Activated effector memory CD4-positive, alpha-beta T cell treated with anti-CD3 and anti-CD28 coated beads, Interleukin-2, amount 50 U/mL, for 16 hours (primary cell): ENCODE data around the gene MEOX2.

Source experiments
- DNase-seq: peaks from one replicate; pipeline ENCODE4 v3.0.0-alpha.2; 2020

Gene MEOX2

DNA sequence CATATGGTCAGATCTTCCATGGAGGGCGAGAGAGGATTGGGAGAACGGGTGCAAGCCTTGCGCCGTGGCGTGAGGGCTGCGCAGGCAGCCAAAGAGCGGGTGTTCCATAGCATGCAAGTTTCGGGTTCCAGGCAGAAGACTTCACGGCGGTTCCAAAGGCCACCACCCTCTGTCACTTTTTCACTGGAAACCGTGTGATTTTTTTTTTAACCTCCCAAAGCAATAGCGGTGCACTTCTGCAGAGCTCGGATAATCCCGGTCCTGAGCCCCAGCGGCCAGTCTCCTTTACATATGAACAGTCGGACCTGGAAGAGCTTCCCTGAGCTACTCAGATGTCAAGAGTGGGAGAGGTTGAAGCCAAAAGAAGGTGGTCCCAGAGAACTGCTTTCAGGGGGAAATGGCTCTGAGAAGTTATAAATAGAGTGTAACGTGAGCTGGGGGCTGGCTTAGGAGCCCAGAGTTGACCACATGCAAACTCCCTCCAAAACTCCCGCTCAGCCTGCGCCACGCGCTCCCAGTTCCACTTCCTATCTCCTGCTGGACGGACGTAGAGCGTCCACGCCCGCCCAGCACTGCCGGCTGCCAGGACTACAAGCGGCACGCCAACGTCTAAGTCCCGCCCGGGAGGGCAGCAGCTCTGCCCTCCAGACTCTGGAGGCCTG lies at the start of gene MEOX2:
Gene MEOX2 (minus strand): TSS at position 389 of the 662 bp plus-strand sequence. CDS start 281 bp downstream, at position 108.
- DNase-seq = no peak

DNA sequence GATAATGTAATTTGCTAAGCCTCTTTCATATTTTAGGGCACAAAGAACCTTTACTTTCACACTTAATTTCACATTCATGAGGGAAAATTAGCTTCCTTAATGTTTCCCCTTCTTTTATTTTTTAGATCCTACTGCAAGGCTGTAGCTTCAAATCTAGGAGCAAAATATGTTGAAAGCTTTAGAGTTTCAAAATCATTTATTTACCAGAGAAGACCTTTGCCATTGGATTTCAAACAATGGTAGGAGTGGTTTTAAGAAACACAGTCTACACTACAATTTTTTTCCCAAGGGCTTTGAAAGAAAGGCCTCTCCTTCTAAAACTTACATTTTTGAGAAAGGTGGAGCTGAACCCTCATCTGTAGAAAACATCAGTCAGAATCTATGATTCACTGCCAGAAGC lies 43.3 kb upstream of the MEOX2 start:
- no peak for DNase-seq

DNA sequence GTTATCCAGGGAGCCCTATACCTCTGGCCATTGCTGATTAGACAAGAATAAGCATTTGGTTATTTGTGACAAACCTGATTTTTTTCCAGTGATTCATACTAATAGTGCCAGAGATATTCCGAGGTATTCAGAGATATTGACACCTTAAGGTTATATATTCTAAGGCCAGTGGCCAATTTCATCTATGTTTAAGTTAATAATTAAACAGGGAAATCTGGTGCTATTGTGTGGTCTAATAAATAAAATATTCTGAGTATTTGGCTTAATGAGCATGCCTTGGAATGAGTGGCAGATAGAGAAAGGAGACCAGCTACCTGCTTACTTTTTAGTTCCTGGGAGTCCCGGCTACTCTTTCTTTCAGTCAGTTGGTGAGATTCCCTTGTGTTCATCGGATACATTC lies 38.6 kb upstream of the MEOX2 start:
- DNase-seq = no peak

DNA sequence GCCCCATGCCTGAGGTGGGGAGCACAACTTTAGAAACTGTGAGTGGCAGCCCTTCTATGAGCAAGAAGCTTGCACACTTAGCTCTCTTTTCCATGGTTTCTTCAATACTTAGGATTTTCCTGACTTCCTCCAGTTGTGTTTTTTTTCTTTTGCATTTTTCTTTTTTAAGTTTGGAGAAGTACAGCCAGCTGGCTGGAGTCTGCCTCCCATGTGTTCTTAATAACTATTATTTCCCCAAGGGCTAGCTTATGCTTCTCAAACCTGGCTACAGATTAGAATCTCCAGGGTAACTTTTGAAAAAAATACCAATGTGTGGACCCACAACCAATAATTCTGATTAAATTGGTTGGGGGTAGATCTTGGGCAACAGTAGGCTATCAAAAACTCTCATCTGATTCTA lies 37.4 kb upstream of the MEOX2 start:
- DNase-seq = no peak

DNA sequence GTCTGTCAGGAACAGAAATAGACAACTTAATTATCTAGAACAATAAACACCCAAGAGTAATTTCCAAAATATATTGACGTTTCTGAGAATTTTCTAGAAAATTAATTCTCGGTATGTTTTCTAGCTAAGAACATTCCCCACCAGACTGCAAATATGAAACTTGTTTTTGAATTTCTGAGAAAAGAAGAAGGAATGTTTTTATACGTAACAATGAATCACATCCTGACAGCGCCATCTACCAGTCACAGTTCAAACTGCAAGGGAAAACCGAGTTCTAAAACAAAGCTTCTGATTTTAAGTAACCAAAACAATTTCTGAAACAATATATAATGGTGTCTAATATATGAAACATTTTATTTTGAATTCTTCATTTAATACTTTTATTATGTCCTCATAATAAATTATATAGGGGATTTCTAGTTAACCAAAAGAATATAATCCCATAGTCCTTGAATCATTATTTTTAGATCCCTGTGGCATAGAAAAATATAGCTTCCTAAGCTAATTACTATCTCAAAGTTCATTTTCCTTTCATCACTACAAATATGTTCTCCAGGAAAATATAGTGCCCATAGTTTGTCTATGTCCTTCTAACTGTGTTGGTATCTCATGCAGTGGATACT lies 34.5 kb upstream of the MEOX2 start:
- no peak for DNase-seq

DNA sequence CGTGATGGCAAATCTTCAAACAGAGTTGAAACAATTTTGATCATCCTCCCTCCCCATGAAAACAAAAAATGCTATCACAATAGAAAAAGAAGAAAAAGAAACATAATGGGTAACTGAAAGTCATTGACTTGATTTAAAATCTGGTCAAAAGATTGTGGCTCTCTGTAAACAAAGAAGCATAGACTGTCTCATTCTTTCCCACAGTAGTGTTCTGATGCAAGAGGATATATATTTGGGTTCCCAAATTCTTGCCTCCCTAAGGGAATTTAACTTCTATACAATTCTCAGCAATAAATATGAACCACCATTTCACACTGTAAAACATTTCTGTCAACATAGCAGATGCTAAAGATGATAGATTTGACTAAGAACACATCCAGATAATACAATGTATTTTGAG lies 32.8 kb upstream of the MEOX2 start:
- DNase-seq = no peak

DNA sequence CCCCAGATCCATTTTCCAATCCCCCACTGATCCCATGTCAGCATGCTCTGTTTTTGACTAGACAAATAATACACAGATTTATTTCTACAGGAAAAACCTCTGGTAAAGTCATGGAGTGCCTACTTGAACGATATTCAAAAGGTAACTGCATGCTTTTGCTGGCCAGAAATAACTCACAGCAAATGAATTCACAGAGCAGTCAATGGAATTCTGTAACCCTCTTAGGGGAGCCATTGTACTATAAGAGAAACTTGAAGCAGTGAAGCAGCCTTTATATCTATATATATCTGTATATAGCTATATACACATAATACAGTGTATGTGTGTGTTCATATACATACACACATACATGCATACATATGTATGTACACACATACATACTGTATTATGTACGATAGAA lies 29.0 kb upstream of the MEOX2 start:
- no peak for DNase-seq

DNA sequence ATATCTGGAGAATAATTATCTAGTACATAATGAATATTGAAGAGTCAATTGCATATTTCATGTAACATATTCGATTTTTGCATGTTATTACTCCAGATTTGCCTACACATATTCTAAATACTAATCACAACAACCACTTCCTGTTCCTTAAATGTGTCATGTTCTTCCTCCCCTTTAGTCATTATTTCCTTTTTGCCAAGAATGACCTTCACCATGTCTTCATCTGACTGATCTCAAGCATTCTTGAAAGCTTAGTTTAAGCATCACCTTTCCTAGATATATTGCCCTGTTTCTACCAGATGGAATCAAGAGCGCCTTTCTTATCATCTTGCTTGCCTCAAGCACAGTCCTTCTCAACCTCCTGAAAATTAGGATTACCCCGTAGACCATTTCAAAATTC lies 23.5 kb upstream of the MEOX2 start:
- no peak for DNase-seq

DNA sequence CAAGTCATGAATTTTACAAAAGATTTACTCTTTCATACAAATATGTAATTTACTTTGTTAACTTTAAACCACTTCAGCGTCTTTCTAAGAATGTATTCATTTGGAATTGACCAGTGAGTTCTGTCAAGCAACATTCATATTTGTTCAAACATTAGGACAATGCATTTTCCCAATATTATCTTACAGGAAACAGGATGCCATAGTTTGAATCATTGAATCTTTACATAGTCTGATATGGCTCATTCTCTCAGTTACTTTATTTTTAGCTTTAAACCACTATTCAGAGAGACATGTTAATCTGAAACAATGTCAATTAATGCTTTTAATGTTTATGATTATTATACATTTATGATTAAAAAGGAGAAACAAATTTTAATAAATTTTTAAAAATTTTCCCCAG lies 21.1 kb upstream of the MEOX2 start:
- no peak for DNase-seq

DNA sequence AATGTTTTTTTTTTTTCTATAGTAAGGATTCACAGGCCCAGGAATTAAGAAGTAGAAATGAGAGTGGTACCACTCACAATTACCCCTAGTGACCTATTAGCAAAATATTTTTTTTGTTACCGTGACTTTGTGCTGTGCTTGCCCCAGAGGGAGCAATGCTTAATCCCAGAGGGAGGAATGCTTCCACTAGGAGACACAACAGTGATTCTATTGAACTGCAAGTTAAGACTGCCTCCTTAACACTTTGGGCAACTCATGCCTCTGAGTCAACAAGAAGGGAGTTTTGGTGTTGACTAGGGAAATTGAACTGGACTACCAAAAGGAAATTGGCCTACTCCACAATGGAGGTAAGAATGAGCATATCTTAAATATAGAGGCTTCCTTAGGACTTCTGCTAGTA lies 17.2 kb upstream of the MEOX2 start:
- no peak for DNase-seq

DNA sequence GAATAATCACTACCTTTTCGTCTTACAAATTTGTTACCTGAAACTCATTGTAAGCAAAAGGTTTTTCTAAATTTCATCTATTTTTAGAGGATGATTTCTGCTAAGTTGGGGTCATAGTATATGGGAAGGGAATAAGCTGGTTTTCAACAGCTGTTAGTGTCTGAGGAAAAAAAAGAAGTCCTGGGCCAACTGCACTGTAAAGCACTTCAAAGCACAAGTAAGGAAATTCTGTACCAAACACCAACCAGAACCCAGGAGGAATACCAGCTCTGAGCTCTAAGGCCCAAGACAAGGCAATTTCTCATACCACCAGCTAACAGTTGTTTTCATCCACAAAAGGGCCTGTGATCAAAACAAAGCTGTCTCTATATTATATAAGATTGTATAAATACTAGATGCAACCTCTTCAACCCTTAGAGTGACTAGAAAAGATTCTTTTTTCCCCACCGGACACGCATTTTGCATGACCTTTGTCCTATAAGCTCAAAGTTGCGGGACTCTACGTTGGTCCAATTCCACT lies 6.1 kb upstream of the MEOX2 start:
- no peak for DNase-seq

DNA sequence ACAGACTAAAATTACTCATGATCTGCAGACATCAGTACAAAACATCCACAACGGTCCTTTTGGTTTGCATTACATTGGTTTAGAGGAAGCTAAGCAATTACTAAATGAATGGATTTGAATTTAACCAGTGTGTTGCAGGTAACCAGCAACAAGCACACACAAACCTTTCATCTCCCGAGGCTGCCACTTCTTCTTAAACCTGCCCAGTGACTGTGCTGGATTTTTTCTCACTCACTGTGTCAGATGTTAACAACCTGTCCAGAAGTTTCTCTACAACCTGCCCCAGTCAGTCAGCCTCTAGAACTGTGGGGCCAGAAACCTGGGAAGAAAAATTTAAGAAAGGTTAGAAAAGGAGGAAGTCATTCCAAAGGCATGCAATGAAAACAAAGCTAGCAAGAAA lies 2.4 kb upstream of the MEOX2 start:
- DNase-seq = no peak

DNA sequence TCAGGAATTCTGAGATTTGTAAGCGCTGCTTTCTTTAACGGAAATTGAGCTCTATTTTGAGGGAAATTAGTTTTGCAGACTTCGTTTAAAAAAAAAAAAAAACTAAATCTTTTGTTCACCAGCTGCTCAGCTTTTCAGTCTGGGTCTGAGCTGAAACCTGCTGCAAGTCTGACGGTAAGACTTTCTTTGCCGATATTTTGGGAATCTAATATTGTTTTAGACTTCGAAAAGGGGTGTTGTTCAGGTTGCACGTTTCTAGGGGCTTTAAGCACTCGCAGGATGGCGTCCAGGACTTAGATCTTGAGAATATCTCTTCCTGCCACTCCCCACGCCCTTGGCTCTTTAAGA lies 1.8 kb upstream of the MEOX2 start:
- no peak for DNase-seq

DNA sequence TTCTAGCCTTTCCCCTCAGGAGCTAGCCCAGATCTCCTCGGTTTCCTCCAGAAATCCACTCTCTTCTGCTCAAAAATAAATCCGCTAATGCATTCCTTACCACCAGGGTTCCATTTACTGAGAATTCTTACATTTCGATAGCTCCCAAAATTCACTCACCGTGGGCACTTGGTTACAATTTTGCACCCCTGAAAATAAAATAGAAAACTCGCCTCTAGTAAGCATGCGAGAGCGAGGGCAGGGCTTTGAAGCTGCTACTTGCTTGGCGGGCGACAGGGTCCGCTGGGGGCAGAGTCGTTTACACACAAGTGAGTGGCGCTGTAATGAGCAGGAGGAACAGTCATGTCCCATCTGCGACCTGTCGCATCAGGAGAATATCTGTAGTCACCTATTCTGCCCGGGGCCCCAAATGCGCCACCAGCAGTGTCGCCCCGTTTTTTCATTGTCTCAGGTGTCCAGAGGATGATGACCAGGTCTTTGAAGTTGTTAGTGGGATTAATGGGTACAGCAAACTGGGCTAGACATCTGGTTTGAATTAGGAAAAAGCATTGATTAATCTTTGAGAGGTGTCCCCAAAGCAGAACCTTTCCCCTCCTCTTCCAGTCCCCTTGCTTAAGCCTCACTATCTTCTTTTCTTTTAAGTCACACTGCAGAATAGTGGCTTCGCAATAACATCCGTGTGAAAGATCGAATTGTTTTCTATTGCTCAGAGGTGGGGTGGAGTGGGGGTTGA lies 1.2 kb upstream of the MEOX2 start:
- DNase-seq = no peak

DNA sequence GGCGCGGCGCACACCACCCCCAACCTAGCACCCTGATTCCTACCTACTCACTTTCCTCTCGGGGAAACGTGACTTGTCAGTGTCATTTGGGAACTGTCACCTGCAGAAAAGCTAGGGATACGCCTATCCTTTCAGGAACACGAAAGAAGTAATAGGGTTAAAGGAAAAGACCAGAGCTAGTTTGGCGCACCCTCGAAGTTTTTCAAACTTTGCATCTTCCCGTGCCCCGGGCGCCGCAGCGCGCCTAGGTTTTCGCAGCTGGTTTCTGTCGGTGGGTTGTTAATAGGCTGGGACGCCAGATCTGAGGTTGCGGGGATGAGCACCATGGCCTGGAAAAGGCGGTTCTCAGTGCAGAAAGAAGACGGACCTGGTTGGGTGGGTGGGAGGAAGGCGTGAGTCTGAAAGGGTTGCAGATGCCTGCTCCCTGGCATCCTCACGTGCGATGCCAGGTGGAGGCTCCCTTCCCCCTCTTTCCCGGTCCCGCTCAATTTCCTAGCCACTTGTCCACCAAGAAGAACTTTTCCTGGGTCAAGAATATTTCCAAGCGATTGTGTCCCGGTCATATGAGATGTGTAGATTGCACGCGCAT lies 568 bp upstream of the MEOX2 start:
- no peak for DNase-seq

DNA sequence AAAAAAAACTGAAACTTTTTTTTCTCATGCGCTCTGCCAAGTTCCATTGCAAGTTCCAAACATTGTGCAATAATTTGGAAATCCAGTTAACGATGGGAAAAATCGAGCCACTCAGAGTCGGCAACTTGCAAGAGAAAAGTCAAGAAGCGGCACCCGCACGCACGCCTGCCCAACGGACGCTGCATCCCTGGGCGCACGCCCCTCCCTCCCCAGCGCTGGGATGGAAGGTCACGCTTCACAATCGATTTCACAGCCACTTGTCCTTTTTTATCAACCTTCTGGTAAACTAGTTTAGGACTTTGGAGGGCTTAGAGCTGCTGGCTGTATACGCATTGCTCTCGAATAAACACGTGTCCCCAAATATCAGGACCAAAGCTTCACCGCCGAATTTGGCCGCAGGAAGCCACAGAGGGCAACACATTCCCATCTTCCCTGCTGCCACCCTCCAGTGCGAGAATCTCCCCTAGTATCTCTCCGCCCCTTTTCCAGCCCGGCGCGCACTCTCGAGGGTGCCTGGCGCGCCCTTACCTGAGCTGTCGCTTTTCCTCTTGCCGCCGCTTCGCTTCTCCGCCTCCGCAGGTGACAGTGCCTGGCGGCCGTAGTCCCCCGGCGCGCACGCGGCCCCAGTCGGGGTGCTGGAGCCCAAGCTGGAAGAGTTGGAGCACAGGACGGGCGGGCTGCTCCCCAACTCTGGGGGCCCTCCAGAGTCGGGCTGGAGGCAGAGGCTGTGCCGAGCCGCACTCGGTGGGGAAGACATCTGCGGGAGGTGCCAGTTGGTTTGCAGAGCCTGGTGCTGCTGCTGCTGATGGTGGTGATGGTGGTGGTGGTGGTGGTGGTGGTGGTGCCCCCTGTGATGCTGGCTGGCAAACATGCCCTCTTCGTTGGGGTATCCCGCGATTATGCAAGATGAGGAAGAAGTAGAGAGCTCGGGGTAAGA lies 857 bp downstream of the MEOX2 start:
- no peak for DNase-seq

DNA sequence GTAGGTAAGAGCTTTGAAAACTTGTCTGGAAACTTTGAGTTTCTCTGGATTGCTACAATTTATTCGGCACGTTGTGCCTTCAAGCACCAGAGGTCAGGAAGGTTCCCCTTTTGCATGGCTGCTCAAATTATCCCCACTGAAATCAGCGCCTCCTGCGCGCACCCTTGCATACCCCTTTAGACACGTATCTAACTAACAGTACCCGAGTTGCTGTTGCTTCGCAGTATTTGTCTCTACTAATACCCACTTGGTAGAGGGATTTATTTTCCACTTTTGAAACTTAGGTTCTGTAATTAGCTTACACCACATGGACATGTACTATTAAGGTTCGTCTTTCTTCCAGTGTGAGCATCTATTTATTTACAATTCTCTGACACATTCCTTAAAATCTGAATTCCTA lies 1.6 kb downstream of the MEOX2 start:
- no peak for DNase-seq

DNA sequence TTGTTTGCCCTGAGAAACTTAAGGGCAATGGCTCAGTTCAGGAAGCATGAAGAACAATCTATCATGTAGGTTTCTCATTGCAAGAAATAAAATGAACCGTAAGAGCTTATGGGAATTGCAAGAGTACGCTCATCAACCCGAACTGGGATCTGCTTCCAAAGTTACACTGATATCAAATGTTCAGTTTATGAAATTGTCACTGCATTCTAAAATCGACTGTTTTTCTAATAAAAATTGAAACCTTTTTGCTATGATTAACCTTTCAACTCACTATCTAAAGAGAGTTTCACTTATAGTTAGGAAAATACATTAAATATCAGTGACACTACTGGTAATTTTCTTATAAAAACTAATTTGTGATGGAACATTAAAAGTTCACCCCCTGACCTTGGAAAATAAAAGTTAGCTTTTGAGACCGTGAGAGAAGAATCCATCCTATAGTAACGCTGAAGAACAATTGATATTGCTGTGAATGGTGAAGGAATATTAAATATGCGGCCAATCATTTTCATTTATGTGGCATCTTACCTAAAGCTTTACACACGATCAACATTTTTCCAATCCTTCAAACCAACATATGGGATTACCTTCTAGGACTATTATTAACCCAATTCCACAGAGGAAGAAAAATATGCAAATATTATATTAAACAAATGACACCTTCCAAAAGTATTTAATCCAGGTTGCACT lies 2.2 kb downstream of the MEOX2 start:
- DNase-seq = no peak

DNA sequence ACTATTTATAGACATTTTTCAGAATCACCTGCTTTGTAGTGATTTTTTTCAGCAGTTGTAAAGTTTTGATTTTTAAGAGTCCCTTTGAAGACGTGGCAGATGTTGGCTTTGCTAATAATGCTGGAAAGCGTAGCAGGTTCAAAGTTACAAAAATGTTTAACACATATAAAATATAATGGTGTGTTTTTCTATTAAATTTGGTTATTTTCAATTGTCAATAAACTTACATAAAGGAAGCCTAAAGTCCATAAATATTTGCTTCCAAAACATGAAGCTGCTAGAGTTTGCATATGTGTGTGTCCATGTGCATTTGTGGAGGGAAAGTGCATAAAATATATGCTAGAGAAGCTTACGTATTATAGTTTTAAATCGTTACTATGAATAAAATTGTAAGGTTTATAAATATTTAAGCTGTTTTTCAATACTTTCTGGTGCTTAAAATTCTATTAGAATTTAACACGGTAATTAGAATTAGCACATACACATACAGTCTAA lies 3.7 kb downstream of the MEOX2 start:
- no peak for DNase-seq

DNA sequence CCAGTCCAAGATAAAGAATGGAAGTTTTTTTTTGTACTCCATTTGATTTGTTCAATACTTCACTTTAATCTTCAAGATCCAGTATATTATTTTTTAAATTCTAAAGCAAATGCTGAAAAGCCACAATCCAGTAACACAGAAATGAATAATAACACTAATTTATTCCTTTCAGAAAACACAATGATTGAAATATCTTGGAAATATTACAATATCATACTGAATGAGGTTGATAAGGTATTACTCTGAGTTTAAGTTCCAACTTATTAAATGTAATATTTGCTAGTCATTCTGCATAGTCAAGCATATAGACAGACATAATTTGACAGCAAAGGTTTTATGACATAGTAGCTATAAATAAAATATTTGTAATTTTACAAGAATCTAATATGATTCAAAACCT lies 4.4 kb downstream of the MEOX2 start:
- DNase-seq = no peak

DNA sequence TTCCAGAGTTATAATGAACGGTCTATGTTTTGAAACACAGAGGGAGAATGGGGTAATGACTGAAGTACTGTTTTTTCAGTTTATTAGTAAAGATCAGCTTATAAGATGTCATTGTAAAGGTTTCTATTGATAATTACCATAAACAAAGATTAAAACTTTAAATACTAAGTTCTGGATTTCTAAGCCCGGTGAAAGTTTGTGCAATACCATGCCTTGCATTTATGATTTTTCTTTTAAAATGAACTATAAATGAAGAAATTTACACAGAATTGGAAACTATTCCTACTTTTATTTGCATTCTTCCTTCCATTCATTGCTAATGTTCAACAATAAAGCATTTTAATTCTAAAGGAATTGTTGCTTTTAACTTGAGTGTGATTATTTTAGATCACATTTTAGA lies 4.9 kb downstream of the MEOX2 start:
- no peak for DNase-seq

DNA sequence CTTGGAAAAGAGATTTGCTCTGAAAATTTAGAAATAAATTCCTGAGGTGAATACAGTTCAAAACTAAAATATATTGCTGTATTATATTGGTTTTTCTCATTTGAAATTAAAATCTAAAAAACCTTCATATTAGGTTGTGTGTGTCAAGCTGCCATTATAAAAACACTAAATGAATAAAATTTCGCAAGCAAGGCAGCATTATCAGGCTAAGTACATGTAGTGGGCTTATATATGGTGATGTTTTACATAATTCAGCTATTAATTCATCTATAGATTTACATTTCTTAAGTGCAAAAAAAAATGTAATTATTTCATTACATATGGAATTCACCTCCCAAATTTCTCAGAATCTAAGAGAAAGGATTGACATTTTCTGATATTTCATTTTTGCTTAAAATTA lies 5.3 kb downstream of the MEOX2 start:
- no peak for DNase-seq
